ENCODE data around the gene NUCB1. TPM values are rescaled to one million over a fixed set of nuclear protein-coding genes. Genes with fewer than 3 reads are reported as not detected.
"Not testable (repeated sequence)": the region's sequence is repeated elsewhere in the genome, so short reads cannot be mapped to it uniquely, and the experiment has no call there.

NUCB1 gene
- total RNA-seq, 1 experiment from 2014 or later = 102 TPM

DNA sequence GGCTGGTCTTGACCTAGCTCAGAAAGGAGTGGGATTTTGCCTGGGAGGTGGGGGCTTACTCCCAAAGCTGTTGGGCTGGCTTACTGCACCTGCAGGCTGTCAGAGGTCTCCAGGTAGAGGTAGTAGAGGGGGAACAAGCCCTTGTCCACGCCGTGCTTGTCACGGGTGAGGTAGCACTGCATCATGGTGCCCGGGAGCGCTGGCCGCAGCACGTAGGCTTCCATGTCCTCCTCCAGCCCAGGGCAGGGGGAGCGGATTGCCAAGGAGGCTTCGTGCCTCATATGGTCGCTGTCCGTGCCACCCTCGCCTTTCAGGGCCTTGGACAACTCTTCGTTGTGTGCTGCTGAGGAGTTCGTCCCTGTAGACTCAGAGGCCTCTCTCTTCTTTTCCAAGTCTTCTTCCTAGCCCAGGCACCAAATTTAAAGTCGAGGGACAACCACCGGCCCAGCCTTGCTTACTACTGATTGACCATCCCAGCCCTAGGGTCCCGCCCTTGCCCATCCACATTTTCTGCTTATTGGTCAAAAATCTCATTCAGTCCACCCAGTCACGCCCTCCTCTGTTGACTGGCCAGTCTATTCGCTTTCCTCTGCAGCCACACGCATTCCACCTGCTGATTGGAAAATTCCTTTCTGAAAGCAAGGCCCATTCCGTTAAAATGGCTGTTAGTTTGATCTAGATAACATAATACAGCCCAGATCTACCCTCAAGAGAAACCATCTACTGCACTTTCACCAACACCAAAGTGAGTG is 12.1 kb upstream of the NUCB1 start:
- no peak overlapping the region for H3K4me3 ChIP-seq (ENCODE audit: low read depth in 2 of 2, low read length in 2 of 2)
- ChIA-PET CTCF (no interaction called here), POLR2A (no interaction called here)
- intact Hi-C loops (cut with micrococcal nuclease; ENCODE audit: unreplicated experiment) = no loop called here
- TF ChIP-seq CTCF (IDR thresholded peaks at IDR 0.05) (no peak), TCF7L2 (IDR thresholded peaks at IDR 0.05; ENCODE audit: low read depth, low read length) (no peak), POLR2AphosphoS5 (IDR thresholded peaks at IDR 0.05; ENCODE audit: low read depth, low read length) (no peak), SIN3A (IDR thresholded peaks at IDR 0.05; ENCODE audit: borderline replicate concordance, insufficient read depth, low read depth, low read length) (no peak)
- TF ChIP-seq, protein P1, sequence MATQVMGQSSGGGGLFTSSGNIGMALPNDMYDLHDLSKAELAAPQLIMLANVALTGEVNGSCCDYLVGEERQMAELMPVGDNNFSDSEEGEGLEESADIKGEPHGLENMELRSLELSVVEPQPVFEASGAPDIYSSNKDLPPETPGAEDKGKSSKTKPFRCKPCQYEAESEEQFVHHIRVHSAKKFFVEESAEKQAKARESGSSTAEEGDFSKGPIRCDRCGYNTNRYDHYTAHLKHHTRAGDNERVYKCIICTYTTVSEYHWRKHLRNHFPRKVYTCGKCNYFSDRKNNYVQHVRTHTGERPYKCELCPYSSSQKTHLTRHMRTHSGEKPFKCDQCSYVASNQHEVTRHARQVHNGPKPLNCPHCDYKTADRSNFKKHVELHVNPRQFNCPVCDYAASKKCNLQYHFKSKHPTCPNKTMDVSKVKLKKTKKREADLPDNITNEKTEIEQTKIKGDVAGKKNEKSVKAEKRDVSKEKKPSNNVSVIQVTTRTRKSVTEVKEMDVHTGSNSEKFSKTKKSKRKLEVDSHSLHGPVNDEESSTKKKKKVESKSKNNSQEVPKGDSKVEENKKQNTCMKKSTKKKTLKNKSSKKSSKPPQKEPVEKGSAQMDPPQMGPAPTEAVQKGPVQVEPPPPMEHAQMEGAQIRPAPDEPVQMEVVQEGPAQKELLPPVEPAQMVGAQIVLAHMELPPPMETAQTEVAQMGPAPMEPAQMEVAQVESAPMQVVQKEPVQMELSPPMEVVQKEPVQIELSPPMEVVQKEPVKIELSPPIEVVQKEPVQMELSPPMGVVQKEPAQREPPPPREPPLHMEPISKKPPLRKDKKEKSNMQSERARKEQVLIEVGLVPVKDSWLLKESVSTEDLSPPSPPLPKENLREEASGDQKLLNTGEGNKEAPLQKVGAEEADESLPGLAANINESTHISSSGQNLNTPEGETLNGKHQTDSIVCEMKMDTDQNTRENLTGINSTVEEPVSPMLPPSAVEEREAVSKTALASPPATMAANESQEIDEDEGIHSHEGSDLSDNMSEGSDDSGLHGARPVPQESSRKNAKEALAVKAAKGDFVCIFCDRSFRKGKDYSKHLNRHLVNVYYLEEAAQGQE (IDR thresholded peaks at IDR 0.05; ENCODE audit: insufficient read depth in 1 of 2, low read depth in 2 of 2, low read length in 1 of 2) = no peak
- DNase-seq (ENCODE audit: low read depth, low spot score) = no peak
- H3K27me3 ChIP-seq (ENCODE audit: control insufficient read depth, insufficient read depth, low read length) = no peaks in the 10 kb centered on the region
- no peak overlapping the region for H3K27ac ChIP-seq (ENCODE audit: low read length)
- ATAC-seq = no peak
- no peaks in the 10 kb centered on the region for H3K36me3 ChIP-seq (ENCODE audit: control insufficient read depth, insufficient read depth, low read length)
- in situ Hi-C loops (cut with HindIII; ENCODE audit: low pct_unique_long_range_greater_than_20kb, low sequenced_read_pairs) = no loop called here
- no peaks in the 10 kb centered on the region for H3K9me3 ChIP-seq (ENCODE audit: control insufficient read depth, insufficient read depth, low read depth, low read length)
- H3K4me1 ChIP-seq (ENCODE audit: control insufficient read depth, insufficient read depth, low read length) = no peaks in the 10 kb centered on the region
- no TSS peak for BruUV-seq (replicated peaks)

DNA sequence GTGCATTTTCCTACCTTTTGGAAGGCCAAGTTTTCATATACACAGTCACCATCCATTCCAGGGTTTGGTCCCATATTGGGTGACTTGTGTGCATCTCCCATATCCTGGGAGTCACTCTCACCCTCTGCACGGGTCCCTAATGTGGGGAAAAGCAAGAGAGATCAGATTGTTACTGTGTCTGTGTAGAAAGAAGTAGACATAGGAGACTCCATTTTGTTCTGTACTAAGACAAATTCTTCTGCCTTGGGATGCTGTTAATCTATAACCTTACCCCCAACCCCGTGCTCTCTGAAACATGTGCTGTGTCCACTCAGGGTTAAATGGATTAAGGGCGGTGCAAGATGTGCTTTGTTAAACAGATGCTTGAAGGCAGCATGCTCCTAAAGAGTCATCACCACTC is 10.6 kb upstream of the NUCB1 start:
- POLR2A ChIA-PET; DNase-seq (ENCODE audit: low read depth, low spot score); H3K4me3 ChIP-seq (ENCODE audit: low read depth in 2 of 2, low read length in 2 of 2); CTCF ChIA-PET; H3K9me3 ChIP-seq (ENCODE audit: control insufficient read depth, insufficient read depth, low read depth, low read length); in situ Hi-C loops (cut with HindIII; ENCODE audit: low pct_unique_long_range_greater_than_20kb, low sequenced_read_pairs); H3K27ac ChIP-seq (ENCODE audit: low read length); H3K36me3 ChIP-seq (ENCODE audit: control insufficient read depth, insufficient read depth, low read length); ATAC-seq; H3K4me1 ChIP-seq (ENCODE audit: control insufficient read depth, insufficient read depth, low read length); H3K27me3 ChIP-seq (ENCODE audit: control insufficient read depth, insufficient read depth, low read length); BruUV-seq (replicated peaks); intact Hi-C loops (cut with micrococcal nuclease; ENCODE audit: unreplicated experiment): not testable (repeated sequence)

DNA sequence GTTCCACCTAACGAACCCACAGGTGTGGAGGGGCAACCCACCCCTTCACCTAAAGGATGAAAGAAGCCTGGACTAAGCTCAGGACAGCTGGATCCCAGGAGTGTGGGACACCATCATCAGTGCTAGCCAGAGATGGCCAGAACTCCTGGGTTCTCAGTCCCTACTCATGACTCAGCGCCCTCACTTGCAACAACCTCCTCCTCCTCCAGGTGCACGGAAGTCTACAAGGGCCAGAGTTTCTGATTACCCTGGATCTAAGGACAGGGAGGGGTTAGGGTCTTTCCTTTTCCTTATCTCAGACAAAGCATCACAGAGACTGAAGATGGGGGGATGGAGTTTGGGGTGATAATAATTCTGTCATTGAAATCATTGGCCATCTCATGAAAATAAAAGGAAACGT is 9.6 kb upstream of the NUCB1 start:
- ChIA-PET POLR2A (no interaction called here), CTCF (no interaction called here)
- Histone ChIP-seq H3K27ac (ENCODE audit: low read length) (no peak overlapping the region), H3K4me1 (ENCODE audit: control insufficient read depth, insufficient read depth, low read length) (no peaks in the 10 kb centered on the region), H3K9me3 (ENCODE audit: control insufficient read depth, insufficient read depth, low read depth, low read length) (no peaks in the 10 kb centered on the region), H3K27me3 (ENCODE audit: control insufficient read depth, insufficient read depth, low read length) (no peaks in the 10 kb centered on the region), H3K36me3 (ENCODE audit: control insufficient read depth, insufficient read depth, low read length) (no peaks in the 10 kb centered on the region), H3K4me3 (ENCODE audit: low read depth in 2 of 2, low read length in 2 of 2) (no peak overlapping the region)
- in situ Hi-C loops (cut with HindIII; ENCODE audit: low pct_unique_long_range_greater_than_20kb, low sequenced_read_pairs) = no loop called here
- TF ChIP-seq CTCF (IDR thresholded peaks at IDR 0.05) = no peak
- TF ChIP-seq, protein P1 (IDR thresholded peaks at IDR 0.05; ENCODE audit: insufficient read depth in 1 of 2, low read depth in 2 of 2, low read length in 1 of 2) = no peak
- intact Hi-C loops (cut with micrococcal nuclease; ENCODE audit: unreplicated experiment) = no loop called here
- ATAC-seq (no peak), DNase-seq (ENCODE audit: low read depth, low spot score) (no peak)
- BruUV-seq (replicated peaks) = no TSS peak

All from Panc1 (cell line).